PFSK-1 (cell line): ENCODE measurements around the gene COMT.

Experiments used
- POLR2AphosphoS5 ChIP-seq: IDR thresholded peaks from 2 replicates; pipeline ENCODE4 v1.6.1; 2012; ENCODE audit warnings: low read depth, mild to moderate bottlenecking, control low read depth, low read length, moderate library complexity
- REST ChIP-seq, 2 experiments: IDR thresholded peaks; 2 replicates each; pipeline versions ENCODE4 v1.6.1 to v1.8.0; 2011 to 2012; ENCODE audit warnings: low read depth in 2 of 2, low read length in 2 of 2, control low read depth in 1 of 2, inconsistent platforms in 1 of 2, mild to moderate bottlenecking in 1 of 2, moderate library complexity in 1 of 2; ENCODE audit not compliant: insufficient read depth in 1 of 2
- TAF1 ChIP-seq: IDR thresholded peaks from 2 replicates; pipeline ENCODE4 v1.6.1; 2012; ENCODE audit warnings: low read length, control low read depth, borderline replicate concordance; ENCODE audit not compliant: insufficient read depth

- TF ChIP-seq REST (IDR thresholded peaks at IDR 0.05; ENCODE audit: insufficient read depth in 1 of 2, low read depth in 2 of 2, low read length in 2 of 2) (no peak), TAF1 (no peak), POLR2AphosphoS5 (no peak)
Observed at GRCh38 chr22:19948057-19948760, 6.6 kb downstream of the COMT start.
